Right lobe of liver (tissue), 6 donors: ENCODE data around the gene ATP10A. TPM values are rescaled to one million over a fixed set of nuclear protein-coding genes. Genes with fewer than 3 reads are reported as not detected.

Experiments used
- ATAC-seq, 4 donors: fragments of 200-7000 bp; cut with Tn5 transposase; one replicate each; pipeline ENCODE4 v1.9.1; 2020; ENCODE audit warnings: mild to moderate bottlenecking in 4 of 4, moderate library complexity in 4 of 4
- DNase-seq, 3 donors: peaks; one replicate each; pipeline ENCODE4 v3.0.0-alpha.2; 2020
- H3K27ac ChIP-seq, 3 donors: fragments of 200-600 bp; one replicate each; pipeline ENCODE4 v1.8.0; 2022
- H3K27me3 ChIP-seq, 2 donors: fragments of 200-600 bp; one replicate each; pipeline ENCODE4 v1.8.0; 2022
- H3K36me3 ChIP-seq, 4 donors: fragments of 200-600 bp; sonication (generic) in 1 of 4; one replicate each; pipeline versions ENCODE4 v1.5.1 to v1.8.0; 2017 to 2022; ENCODE audit warnings: control low read depth in 1 of 4
- H3K4me1 ChIP-seq, 4 donors: fragments of 200-600 bp; sonication (generic) in 1 of 4; one replicate each; pipeline versions ENCODE4 v1.5.1 to v1.8.0; 2017 to 2022; ENCODE audit warnings: control low read depth in 1 of 4
- H3K4me3 ChIP-seq, 3 donors: fragments of 200-600 bp; one replicate each; pipeline ENCODE4 v1.8.0; 2022
- H3K9me3 ChIP-seq, 4 donors: fragments of 200-600 bp; sonication (generic) in 1 of 4; one replicate each; pipeline versions ENCODE4 v1.5.1 to v1.8.0; 2017 to 2022; ENCODE audit warnings: control low read depth in 1 of 4
- CTCF ChIP-seq, 4 donors: fragments of 200-600 bp in 3 of 4; fragments of 450-650 bp in 1 of 4; IDR thresholded peaks; one replicate each; pipeline versions ENCODE4 v1.5.1 to v1.8.0; 2016 to 2022; ENCODE audit warnings: antibody characterized with exemption in 4 of 4, mild to moderate bottlenecking in 2 of 4
- POLR2A ChIP-seq: fragments of 450-650 bp; IDR thresholded peaks from one replicate; pipeline ENCODE4 v1.6.1; 2017; ENCODE audit warnings: antibody characterized with exemption, mild to moderate bottlenecking
- WGBS: methylation state at CpG from one replicate; pipeline ENCODE4 v1.1.6; 2018; ENCODE audit warnings: low coverage, low lambda C conversion rate; ENCODE audit not compliant: insufficient coverage; ENCODE audit errors: missing lambda C conversion rate; 5-methylcytosine and 5-hydroxymethylcytosine counted together
- intact Hi-C, 2 donors: fragments of 100-400 bp; cut with DNase I; formaldehyde crosslinking; loops; one replicate each; pipeline versions ENCODE4 v1.11.2 to v1.14.1; 2022
- total RNA-seq, 6 experiments: library from RNA; depleted of rRNA in 2 of 6; stranded (reverse); fragments of >200 nt in 2 of 6; fragmentation: NEBNext Ultra II Directional in 3 of 6; extraction: Animal tissue kit (Norgen Biotek cat#: 25700) in 3 of 6; gene quantifications; one replicate each; pipeline versions ENCODE4 v1.1.0 to v1.2.4, GENCODE V29; 2016 to 2023
- donor health status: DM: no; HTN: yes; CAD: no.
- donor health status: DM: no; HTN: no; CAD: no.
- donor health status: DM: no; HTN: no; CAD: no.
- donor health status: DM: no; HTN: yes; CAD: no.
- donor health status: DM: no; HTN: yes; CAD: no.

Gene ATP10A
- total RNA-seq, 6 experiments from 2014 or later = 0.15 to 1.00 (median 0.34) TPM

GRCh38 chr15:25805031-25805430, 58.1 kb downstream of the ATP10A start:
- no peaks in the 10 kb centered on the region for H3K27me3 ChIP-seq
- 50% methylated on average over 2 of the region's 12 CpGs for WGBS

GRCh38 chr15:25804451-25804850, 58.7 kb downstream of the ATP10A start:
- TF ChIP-seq POLR2A (no peak), CTCF (IDR thresholded peaks at IDR 0.05) (no peak)
- Histone ChIP-seq H3K4me1 (no peaks in the 10 kb centered on the region), H3K9me3 (no peaks in the 10 kb centered on the region), H3K27me3 (no peaks in the 10 kb centered on the region), H3K36me3 (no peaks in the 10 kb centered on the region), H3K27ac (no peak overlapping the region), H3K4me3 (no peak overlapping the region)
- 71% methylated on average over 6 of the region's 7 CpGs for WGBS
- intact Hi-C loops = no loop called here
- no peak for DNase-seq
- ATAC-seq = no peak

More at GRCh38 chr15:25805031-25805430, 58.1 kb downstream of the ATP10A start:
- no peak overlapping the region for H3K4me3 ChIP-seq
- no peak for TF ChIP-seq CTCF (IDR thresholded peaks at IDR 0.05)
- TF ChIP-seq POLR2A = no peak
- no peak for ATAC-seq
- no peaks in the 10 kb centered on the region for H3K36me3 ChIP-seq
- DNase-seq = no peak
- no peak overlapping the region for H3K27ac ChIP-seq
- intact Hi-C loops = no loop called here
- no peaks in the 10 kb centered on the region for H3K9me3 ChIP-seq
- H3K4me1 ChIP-seq = no peaks in the 10 kb centered on the region

- Histone ChIP-seq H3K4me3 (no peak overlapping the region), H3K27ac (no peak overlapping the region), H3K9me3 (no peaks in the 10 kb centered on the region), H3K36me3 (no peaks in the 10 kb centered on the region), H3K27me3 (no peaks in the 10 kb centered on the region), H3K4me1 (no peaks in the 10 kb centered on the region)
- intact Hi-C loops = no loop called here
- WGBS = 94% methylated on average over 8 of the region's 10 CpGs
- TF ChIP-seq CTCF (IDR thresholded peaks at IDR 0.05) = no peak
- no peak for TF ChIP-seq POLR2A
- no peak for DNase-seq
- no peak for ATAC-seq
Measured at GRCh38 chr15:25803541-25803940, 59.6 kb downstream of the ATP10A start.

- H3K27ac ChIP-seq = no peak overlapping the region
- H3K27me3 ChIP-seq = no peaks in the 10 kb centered on the region
- intact Hi-C loops = no loop called here
- H3K4me3 ChIP-seq = no peak overlapping the region
- H3K9me3 ChIP-seq = no peaks in the 10 kb centered on the region
- 81% methylated on average over 5 of the region's 11 CpGs for WGBS
- no peaks in the 10 kb centered on the region for H3K36me3 ChIP-seq
- no peak for DNase-seq
- H3K4me1 ChIP-seq = no peaks in the 10 kb centered on the region
- no peak for TF ChIP-seq POLR2A
- no peak for TF ChIP-seq CTCF (IDR thresholded peaks at IDR 0.05)
- ATAC-seq = no peak
Measured at GRCh38 chr15:25803036-25803435, 60.1 kb downstream of the ATP10A start.

DNA sequence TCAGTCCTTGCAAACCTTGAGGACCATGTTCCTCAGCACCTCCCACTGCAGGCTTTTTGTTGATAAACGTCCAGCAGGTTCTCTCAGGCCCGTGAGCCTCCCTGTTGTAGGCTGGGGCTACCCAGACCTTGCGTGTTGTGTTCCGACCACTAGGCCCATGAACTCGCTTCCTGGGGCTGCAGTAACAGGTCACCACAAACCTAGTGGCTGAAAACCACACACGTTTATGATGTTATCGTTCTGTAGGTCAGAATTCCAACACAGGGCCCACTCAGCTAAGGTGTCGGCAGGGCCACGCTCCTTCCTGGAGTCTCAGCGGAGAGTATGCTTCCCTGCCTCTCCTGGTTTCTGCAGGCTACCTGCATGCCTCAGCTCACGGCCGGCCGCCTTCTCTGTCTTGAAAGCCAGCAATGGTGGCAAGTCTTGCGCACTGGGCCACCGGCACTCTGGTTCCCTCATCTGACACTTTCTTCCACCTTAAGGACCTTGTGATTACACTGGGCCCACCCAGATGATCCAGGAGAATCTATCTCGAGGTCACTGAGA, 60.8 kb downstream of the ATP10A start:
- ATAC-seq (no peak), DNase-seq (no peak)
- Histone ChIP-seq H3K27me3 (no peaks in the 10 kb centered on the region), H3K36me3 (no peaks in the 10 kb centered on the region), H3K4me3 (no peak overlapping the region), H3K4me1 (no peaks in the 10 kb centered on the region), H3K9me3 (no peaks in the 10 kb centered on the region), H3K27ac (no peak overlapping the region)
- TF ChIP-seq POLR2A (no peak), CTCF (IDR thresholded peaks at IDR 0.05) (no peak)
- intact Hi-C loops = no loop called here
- 41% methylated on average over 4 of the region's 16 CpGs for WGBS
